ENCODE data around the gene C1QC. TPM values are rescaled to one million over a fixed set of nuclear protein-coding genes. Genes with fewer than 3 reads are reported as not detected.
A peak's percentile ranks its signal among the peaks of the same experiment; 100 is the strongest.

Gene C1QC
- total RNA-seq, 4 donors from 2014 or later: 224 to 461 (median 398) TPM

GRCh38 chr1:22676916-22677583 lies 33.6 kb downstream of the C1QC start:
- TF ChIP-seq CTCF (IDR thresholded peaks at IDR 0.05): no peak
- ATAC-seq (ENCODE audit: low FRiP score) (no peak), DNase-seq (ENCODE audit: low spot score) (no peak)

GRCh38 chr1:22677931-22678896 lies 34.8 kb downstream of the C1QC start:
- DNase-seq (ENCODE audit: low spot score) (no peak), ATAC-seq (ENCODE audit: low FRiP score) (no peak)
- no peak for TF ChIP-seq CTCF (IDR thresholded peaks at IDR 0.05)

GRCh38 chr1:22680726-22681125 lies 37.3 kb downstream of the C1QC start:
- ATAC-seq (ENCODE audit: low FRiP score) (no peak), DNase-seq (ENCODE audit: low spot score) (no peak)
- no peak for TF ChIP-seq CTCF (IDR thresholded peaks at IDR 0.05)

GRCh38 chr1:22681556-22682276 lies 38.3 kb downstream of the C1QC start:
- DNase-seq (ENCODE audit: low spot score): no peak
- TF ChIP-seq CTCF (IDR thresholded peaks at IDR 0.05): no peak
- no peak for ATAC-seq (ENCODE audit: low FRiP score)

GRCh38 chr1:22683547-22683946 lies 40.1 kb downstream of the C1QC start:
- ATAC-seq (ENCODE audit: low FRiP score): no peak
- no peak for TF ChIP-seq CTCF (IDR thresholded peaks at IDR 0.05)
- no peak for DNase-seq (ENCODE audit: low spot score)

- TF ChIP-seq CTCF (IDR thresholded peaks at IDR 0.05): no peak
- ATAC-seq (ENCODE audit: low FRiP score) (peak; percentile 75), DNase-seq (ENCODE audit: low spot score) (no peak)
Measured at GRCh38 chr1:22685591-22686059, 42.2 kb downstream of the C1QC start.

All from omental fat pad (tissue), 4 donors.